ENCODE data around the gene BAZ2B.
"Not testable (repeated sequence)": the region's sequence is repeated elsewhere in the genome, so short reads cannot be mapped to it uniquely, and the experiment has no call there.

BAZ2B gene

GRCh38 chr2:159399716-159400415, 216.5 kb downstream of the BAZ2B start:
- DNase-seq = peak; percentile 81

GRCh38 chr2:159396799-159397198, 219.5 kb downstream of the BAZ2B start:
- no peak for DNase-seq

- no peak for DNase-seq
These were observed 233.8 kb downstream of the BAZ2B start for GRCh38 chr2:159382447-159383028.

GRCh38 chr2:159381574-159381973, 234.8 kb downstream of the BAZ2B start:
- DNase-seq = no peak

- DNase-seq = no peak
These were observed 235.6 kb downstream of the BAZ2B start for GRCh38 chr2:159380685-159381239.

GRCh38 chr2:159379181-159379580, 237.2 kb downstream of the BAZ2B start:
- no peak for DNase-seq

GRCh38 chr2:159375241-159375640, 241.1 kb downstream of the BAZ2B start:
- no peak for DNase-seq

- no peak for DNase-seq
These were observed 244.8 kb downstream of the BAZ2B start for GRCh38 chr2:159371506-159371905.

- DNase-seq = no peak
These were observed 249.8 kb downstream of the BAZ2B start for GRCh38 chr2:159366538-159366937.

- no peak for DNase-seq
These were observed 253.5 kb downstream of the BAZ2B start for GRCh38 chr2:159362816-159363251.

GRCh38 chr2:159362094-159362493, 254.3 kb downstream of the BAZ2B start:
- DNase-seq = no peak

GRCh38 chr2:159361603-159362002, 254.7 kb downstream of the BAZ2B start:
- DNase-seq = not testable (repeated sequence)

GRCh38 chr2:159356053-159356554, 260.2 kb downstream of the BAZ2B start:
- DNase-seq = no peak

- DNase-seq = no peak
These were observed 264.4 kb downstream of the BAZ2B start for GRCh38 chr2:159351977-159352376.

GRCh38 chr2:159349674-159350299, 266.6 kb downstream of the BAZ2B start:
- no peak for DNase-seq

GRCh38 chr2:159326569-159327255, 289.6 kb downstream of the BAZ2B start:
- DNase-seq = no peak

GRCh38 chr2:159322419-159322818, 293.9 kb downstream of the BAZ2B start:
- no peak for DNase-seq

GRCh38 chr2:159317392-159318088, 298.8 kb downstream of the BAZ2B start:
- DNase-seq = no peak

GRCh38 chr2:159307942-159308341, 308.4 kb downstream of the BAZ2B start:
- no peak for DNase-seq

- no peak for DNase-seq
These were observed 315.8 kb downstream of the BAZ2B start for GRCh38 chr2:159300586-159300985.

- no peak for DNase-seq
These were observed 317.4 kb downstream of the BAZ2B start for GRCh38 chr2:159298967-159299366.

GRCh38 chr2:159297042-159297707, 319.2 kb downstream of the BAZ2B start:
- no peak for DNase-seq

Measured in NCI-H1048 (cell line).